BLaER1 (cell line): ENCODE measurements around the gene KRTAP1-3.
"Not testable (repeated sequence)": the region's sequence is repeated elsewhere in the genome, so short reads cannot be mapped to it uniquely, and the experiment has no call there.

Source experiments
- H3K27ac ChIP-seq: shearing (Covaris generic); formaldehyde crosslinking; 2 replicates; pipeline ENCODE4 v1.8.1; 2022
- H3K27me3 ChIP-seq: shearing (Covaris generic); formaldehyde crosslinking; 2 replicates; pipeline ENCODE4 v1.8.1; 2022
- H3K36me3 ChIP-seq: shearing (Covaris generic); formaldehyde crosslinking; 2 replicates; pipeline ENCODE4 v1.8.1; 2022
- H3K4me1 ChIP-seq: shearing (Covaris generic); formaldehyde crosslinking; 2 replicates; pipeline ENCODE4 v1.8.1; 2022
- H3K4me2 ChIP-seq: shearing (Covaris generic); formaldehyde crosslinking; 2 replicates; pipeline ENCODE4 v1.8.1; 2022
- H3K4me3 ChIP-seq: shearing (Covaris generic); formaldehyde crosslinking; 2 replicates; pipeline ENCODE4 v1.8.1; 2022
- H3K9ac ChIP-seq: shearing (Covaris generic); formaldehyde crosslinking; 2 replicates; pipeline ENCODE4 v1.8.1; 2022
- H3K9me3 ChIP-seq: shearing (Covaris generic); formaldehyde crosslinking; 2 replicates; pipeline ENCODE4 v1.8.1; 2022
- H4K20me1 ChIP-seq: shearing (Covaris generic); formaldehyde crosslinking; 2 replicates; pipeline ENCODE4 v1.8.1; 2022
- Cebpa-rat ChIP-seq: shearing (Covaris generic); IDR thresholded peaks from 2 replicates; pipeline ENCODE4 v1.8.1; 2022

The KRTAP1-3 gene

DNA sequence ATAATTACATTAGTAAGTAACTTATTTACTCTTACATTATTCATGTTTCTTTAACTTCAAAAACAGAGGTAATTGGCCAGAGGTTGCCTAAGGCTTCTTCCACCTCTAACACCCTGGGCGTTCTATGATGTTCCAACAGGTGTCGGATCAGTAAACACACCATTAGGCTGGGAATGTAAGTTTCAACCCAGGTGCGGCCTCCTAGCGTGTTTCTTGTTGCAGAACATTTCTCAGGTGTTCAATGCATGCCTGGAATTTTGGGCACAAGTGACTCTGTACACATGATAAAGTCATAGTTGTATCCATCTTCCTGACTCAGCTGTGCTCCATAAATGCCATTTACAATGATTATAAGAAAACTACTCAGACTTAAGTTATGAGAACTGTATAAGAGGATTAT is 19.4 kb upstream of the KRTAP1-3 start:
- H3K9ac ChIP-seq: no peak overlapping the region
- H3K27me3 ChIP-seq: no peaks in the 10 kb centered on the region
- no peaks in the 10 kb centered on the region for H3K4me1 ChIP-seq
- no peak overlapping the region for H3K4me3 ChIP-seq
- no peaks in the 10 kb centered on the region for H4K20me1 ChIP-seq
- H3K9me3 ChIP-seq: peaks cover 6% of the 10 kb centered on the region; the same call in 1 of the 2 replicates
- no peak overlapping the region for H3K4me2 ChIP-seq
- no peak overlapping the region for H3K27ac ChIP-seq
- H3K36me3 ChIP-seq: no peaks in the 10 kb centered on the region
- no peak for TF ChIP-seq Cebpa-rat

DNA sequence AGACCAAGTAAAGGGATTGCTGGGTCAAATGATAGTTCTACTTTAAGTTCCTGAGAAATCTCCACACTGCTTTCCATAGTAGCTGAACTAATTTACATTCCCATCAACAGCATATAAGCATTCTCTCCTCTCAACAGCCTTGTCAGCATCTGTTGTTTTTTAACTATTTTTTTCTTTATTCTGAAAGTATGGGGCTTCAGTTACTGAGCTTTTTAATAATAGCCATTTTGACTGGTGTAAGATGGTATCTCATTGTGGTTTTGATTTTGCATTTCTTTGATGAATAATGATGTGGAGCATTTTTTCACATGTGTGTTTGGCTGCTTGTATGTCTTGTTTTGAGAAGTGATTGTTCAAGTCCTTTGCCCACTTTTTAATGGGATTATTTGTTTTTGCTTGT is 17.9 kb upstream of the KRTAP1-3 start:
- H3K4me1 ChIP-seq: no peaks in the 10 kb centered on the region
- no peaks in the 10 kb centered on the region for H4K20me1 ChIP-seq

DNA sequence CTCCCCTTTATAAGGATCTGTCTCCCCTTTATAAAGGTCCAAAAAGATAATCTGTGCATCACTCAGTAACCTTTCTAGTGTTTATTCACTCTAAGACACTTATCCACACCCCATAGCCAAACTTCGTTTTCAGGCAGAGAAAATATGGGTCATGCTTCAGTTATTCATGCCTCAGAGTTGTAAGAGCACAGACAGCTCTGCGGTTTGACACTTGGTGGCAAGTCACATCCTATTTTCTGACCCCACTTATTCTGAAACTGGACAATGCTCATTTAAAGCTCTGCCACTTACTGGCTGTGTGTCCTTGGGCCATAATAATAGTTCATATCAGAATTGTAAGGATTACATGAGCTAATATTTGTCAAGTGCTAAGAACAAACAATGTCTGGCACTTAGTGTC is 14.4 kb upstream of the KRTAP1-3 start:
- no peaks in the 10 kb centered on the region for H3K27me3 ChIP-seq
- H3K27ac ChIP-seq: no peak overlapping the region
- H3K4me3 ChIP-seq: no peak overlapping the region
- H3K9me3 ChIP-seq: no peaks in the 10 kb centered on the region; the same call in 1 of the 2 replicates
- TF ChIP-seq Cebpa-rat: no peak
- no peak overlapping the region for H3K4me2 ChIP-seq
- no peaks in the 10 kb centered on the region for H3K36me3 ChIP-seq
- no peak overlapping the region for H3K9ac ChIP-seq
- no peaks in the 10 kb centered on the region for H4K20me1 ChIP-seq
- H3K4me1 ChIP-seq: no peaks in the 10 kb centered on the region

More for the DNA sequence above, 17.9 kb upstream of the KRTAP1-3 start:
- Histone ChIP-seq H3K4me3 (no peak overlapping the region), H3K27ac (no peak overlapping the region), H3K9me3 (peaks cover 4% of the 10 kb centered on the region; the same call in 1 of the 2 replicates), H3K4me2 (no peak overlapping the region), H3K27me3 (no peaks in the 10 kb centered on the region), H3K36me3 (no peaks in the 10 kb centered on the region), H3K9ac (no peak overlapping the region)
- no peak for TF ChIP-seq Cebpa-rat

DNA sequence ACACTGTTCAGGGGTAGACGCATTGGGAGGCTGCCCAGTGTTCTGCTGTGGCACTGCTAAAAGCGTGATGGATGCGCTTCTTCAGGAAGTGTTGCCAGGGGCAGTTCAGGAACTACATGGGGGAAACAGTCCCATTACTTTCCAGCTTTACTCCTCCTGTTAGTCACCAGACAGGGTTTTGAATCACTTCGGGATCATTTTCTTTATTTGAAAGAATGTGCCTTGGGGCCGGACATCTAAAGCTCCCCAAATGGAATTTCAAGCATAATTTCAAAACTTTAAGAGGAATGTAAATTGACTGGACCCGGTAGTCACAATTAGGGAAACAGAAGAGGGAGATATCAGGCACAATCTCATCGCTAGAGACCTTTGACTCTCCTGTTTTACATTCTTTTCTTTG is 13.8 kb upstream of the KRTAP1-3 start:
- Histone ChIP-seq H3K4me3 (no peak overlapping the region), H3K9ac (no peak overlapping the region), H3K27ac (no peak overlapping the region), H4K20me1 (no peaks in the 10 kb centered on the region), H3K9me3 (peaks cover 4% of the 10 kb centered on the region; the same call in 1 of the 2 replicates), H3K4me1 (no peaks in the 10 kb centered on the region), H3K4me2 (no peak overlapping the region), H3K36me3 (no peaks in the 10 kb centered on the region), H3K27me3 (no peaks in the 10 kb centered on the region)
- no peak for TF ChIP-seq Cebpa-rat

DNA sequence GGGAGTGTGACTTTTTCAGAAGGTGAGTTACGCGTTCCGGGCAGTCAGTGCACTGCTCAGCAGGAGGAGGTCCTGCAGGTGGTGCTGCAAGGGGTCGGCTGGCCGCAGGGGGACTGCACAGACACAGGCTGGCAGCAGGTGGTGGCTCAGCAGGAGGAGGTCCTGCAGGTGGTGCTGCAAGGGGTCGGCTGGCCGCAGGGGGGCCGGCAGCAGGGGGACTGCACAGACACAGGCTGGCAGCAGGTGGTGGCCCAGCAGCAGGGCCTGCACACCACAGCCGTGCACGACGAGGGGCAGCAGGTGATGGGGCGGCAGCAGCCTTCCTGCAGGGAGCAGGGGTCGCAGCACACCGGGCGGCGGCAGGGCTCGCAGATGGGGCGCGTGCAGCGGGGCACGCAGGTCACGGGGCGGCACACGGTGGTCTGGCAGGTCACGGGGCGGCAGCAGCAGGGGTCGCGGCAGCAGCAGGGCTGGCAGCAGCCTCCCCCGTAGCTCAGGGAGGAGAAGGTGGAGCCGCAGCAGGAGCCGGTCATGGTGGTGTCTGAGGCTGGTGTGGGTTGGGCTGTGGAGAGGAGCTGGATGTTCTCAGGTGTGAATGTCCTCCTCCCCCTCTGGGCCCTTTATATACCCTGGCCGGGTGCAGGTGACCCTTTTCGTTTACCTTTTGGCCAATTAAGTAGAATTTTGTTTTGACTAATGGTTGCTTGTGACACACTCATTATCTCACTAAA is 12.2 kb upstream of the KRTAP1-3 start, which contains the start of gene KRTAP2-1:
KRTAP2-1 (minus strand) TSS at position 582 of the 731 bp plus-strand sequence; CDS start at position 533, 49 bp downstream.
- H4K20me1 ChIP-seq, H3K4me1 ChIP-seq, H3K9me3 ChIP-seq, H3K4me3 ChIP-seq, H3K27me3 ChIP-seq, H3K4me2 ChIP-seq, H3K36me3 ChIP-seq, H3K9ac ChIP-seq, H3K27ac ChIP-seq: not testable (repeated sequence)

DNA sequence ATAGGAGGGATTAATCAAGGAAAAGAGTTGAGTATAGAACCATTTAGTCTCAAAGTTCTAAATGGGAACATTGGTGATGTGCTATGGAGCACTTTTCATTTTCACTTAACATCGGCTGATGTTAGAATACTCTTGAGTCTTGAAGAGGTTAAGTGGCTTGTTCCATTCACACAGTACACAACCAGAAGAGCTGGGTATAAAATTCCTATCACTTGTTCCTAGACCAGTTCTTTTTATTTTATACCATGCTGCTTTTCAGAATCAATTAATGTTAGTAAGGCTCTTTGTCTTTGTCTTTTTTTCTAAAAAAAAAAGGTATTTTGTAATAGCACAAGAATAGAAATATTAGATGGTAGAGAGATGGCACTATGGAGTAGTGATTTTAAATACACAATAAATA is 8.3 kb upstream of the KRTAP1-3 start:
- Histone ChIP-seq H3K9me3 (peaks cover 9% of the 10 kb centered on the region; the same call in 1 of the 2 replicates), H3K36me3 (no peaks in the 10 kb centered on the region), H3K4me1 (no peaks in the 10 kb centered on the region), H3K27ac (no peak overlapping the region), H4K20me1 (no peaks in the 10 kb centered on the region), H3K9ac (no peak overlapping the region), H3K4me3 (no peak overlapping the region), H3K27me3 (no peaks in the 10 kb centered on the region), H3K4me2 (no peak overlapping the region)
- TF ChIP-seq Cebpa-rat: no peak

DNA sequence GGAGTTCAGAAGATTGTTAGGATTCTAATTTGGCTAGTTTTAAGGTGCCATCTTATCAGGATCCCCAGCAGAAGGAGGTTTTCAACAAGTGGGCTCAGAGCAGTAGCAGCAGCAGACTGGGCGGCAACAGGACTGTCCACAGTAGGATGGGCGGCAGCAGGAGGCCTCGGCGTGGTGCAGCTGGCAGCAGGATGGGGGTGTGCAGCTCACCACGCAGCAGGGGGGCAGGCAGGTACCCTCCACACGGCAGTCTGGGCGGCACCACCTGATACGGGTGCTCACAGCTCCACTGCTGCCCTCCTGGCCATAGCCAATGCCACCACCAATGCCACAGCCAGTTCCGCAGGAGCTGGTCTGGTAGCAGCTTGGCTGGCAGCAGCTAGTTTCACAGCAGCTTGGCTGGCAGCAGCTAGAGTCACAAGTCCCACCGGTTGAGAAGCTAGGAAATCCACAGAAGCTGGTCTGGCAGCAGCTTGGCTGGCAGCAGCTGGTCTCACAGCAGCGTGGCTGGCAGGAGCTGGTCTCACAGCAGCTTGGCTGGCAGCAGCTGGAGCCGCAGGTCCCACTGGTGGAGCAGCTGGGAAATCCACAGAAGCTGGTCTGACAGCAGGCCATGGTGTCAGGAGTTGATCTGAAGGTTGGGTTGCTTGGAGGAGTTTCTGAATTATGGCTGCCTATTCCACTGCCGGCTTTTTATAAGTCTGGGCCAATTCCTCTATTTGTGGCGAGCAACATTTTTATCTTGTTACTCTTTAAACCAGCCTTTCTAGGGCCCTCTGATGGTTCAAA is 6.3 kb upstream of the KRTAP1-3 start, which contains the start of gene KRTAP1-1:
KRTAP1-1 (minus strand) TSS at position 668 of the 789 bp plus-strand sequence; CDS start at position 615, 53 bp downstream.
- not testable (repeated sequence) for H3K4me2 ChIP-seq, H3K4me3 ChIP-seq, H3K9ac ChIP-seq, H4K20me1 ChIP-seq, H3K27ac ChIP-seq, H3K27me3 ChIP-seq, H3K9me3 ChIP-seq, H3K4me1 ChIP-seq, H3K36me3 ChIP-seq

- Histone ChIP-seq H3K27ac (no peak overlapping the region), H3K4me1 (no peaks in the 10 kb centered on the region), H3K4me3 (no peak overlapping the region), H3K36me3 (no peaks in the 10 kb centered on the region), H3K9ac (no peak overlapping the region), H3K4me2 (no peak overlapping the region), H3K27me3 (no peaks in the 10 kb centered on the region), H4K20me1 (no peaks in the 10 kb centered on the region), H3K9me3 (peaks cover 2% of the 10 kb centered on the region; the same call in 1 of the 2 replicates)
- TF ChIP-seq Cebpa-rat: no peak
Observed at GRCh38 chr17:41037853-41038350, 3.2 kb upstream of the KRTAP1-3 start.

DNA sequence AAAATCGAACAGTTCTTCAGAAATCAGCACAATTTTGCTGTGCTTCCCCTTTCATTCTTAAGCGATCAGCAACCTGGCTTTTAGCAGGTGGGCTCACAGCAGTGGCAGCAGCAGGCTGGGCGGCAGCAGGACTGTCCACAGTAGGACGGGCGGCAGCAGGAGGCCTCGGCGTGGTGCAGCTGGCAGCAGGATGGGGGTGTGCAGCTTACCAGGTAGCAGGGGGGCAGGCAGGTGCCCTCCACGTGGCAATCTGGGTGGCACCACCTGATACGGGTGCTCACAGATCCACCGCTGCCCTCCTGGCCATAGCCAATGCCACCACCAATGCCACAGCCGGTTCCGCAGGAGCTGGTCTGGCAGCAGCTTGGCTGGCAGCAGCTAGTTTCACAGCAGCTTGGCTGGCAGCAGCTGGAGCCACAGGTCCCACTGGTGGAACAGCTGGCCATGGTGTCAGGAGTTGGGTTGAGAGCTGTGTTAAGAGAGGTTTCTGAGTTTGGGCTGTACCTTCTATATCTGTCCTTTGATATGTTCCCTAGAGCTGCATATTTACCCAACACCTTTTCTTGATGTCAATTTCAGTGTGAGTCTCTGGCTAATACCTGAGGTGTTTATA is 4.9 kb downstream of the KRTAP1-3 start, which contains the start of gene KRTAP1-4:
KRTAP1-4 (minus strand) TSS at position 563 of the 613 bp plus-strand sequence; CDS start at position 446, 117 bp downstream.
- H3K4me3 ChIP-seq: no peak within 1 kb of the TSS
- H3K27ac ChIP-seq: no peak within 1 kb of the TSS
- no peaks in the 10 kb centered on the region for H3K36me3 ChIP-seq
- H3K4me2 ChIP-seq: no peak within 1 kb of the TSS
- no peaks in the 10 kb centered on the region for H3K27me3 ChIP-seq
- H4K20me1 ChIP-seq: no peaks in the 10 kb centered on the region
- H3K4me1 ChIP-seq: no peaks in the 10 kb centered on the region
- no peak for TF ChIP-seq Cebpa-rat
- H3K9me3 ChIP-seq: no peaks in the 10 kb centered on the region
- H3K9ac ChIP-seq: no peak within 1 kb of the TSS
